Adrenal gland (tissue), 5 donors: ENCODE measurements around the gene RALY.

Experiments used
- CTCF ChIP-seq, 6 experiments: fragments of 450-650 bp in 4 of 6; fragments of 200-600 bp in 2 of 6; sonication (generic) in 1 of 6; IDR thresholded peaks; 1 replicate in 5 of 6; 2 replicates in 1 of 6; pipeline versions ENCODE4 v1.5.1 to v1.8.0; 2016 to 2021; ENCODE audit warnings: antibody characterized with exemption in 6 of 6, mild to moderate bottlenecking in 2 of 6, moderate library complexity in 1 of 6
- POLR2A ChIP-seq, 2 donors: fragments of 450-650 bp; IDR thresholded peaks; one replicate each; pipeline ENCODE4 v1.6.1; 2017; ENCODE audit warnings: antibody characterized with exemption in 2 of 2, mild to moderate bottlenecking in 2 of 2, moderate library complexity in 1 of 2
- donor health status: DM: no; HTN: no; CAD: no.

- no peak for TF ChIP-seq CTCF (IDR thresholded peaks at IDR 0.05)
- TF ChIP-seq POLR2A (IDR thresholded peaks at IDR 0.05) = no peak
Measured at GRCh38 chr20:34124469-34125249, 130.9 kb downstream of the RALY start.
